Measurements from ENCODE around the gene MCRIP1.

Gene MCRIP1

DNA sequence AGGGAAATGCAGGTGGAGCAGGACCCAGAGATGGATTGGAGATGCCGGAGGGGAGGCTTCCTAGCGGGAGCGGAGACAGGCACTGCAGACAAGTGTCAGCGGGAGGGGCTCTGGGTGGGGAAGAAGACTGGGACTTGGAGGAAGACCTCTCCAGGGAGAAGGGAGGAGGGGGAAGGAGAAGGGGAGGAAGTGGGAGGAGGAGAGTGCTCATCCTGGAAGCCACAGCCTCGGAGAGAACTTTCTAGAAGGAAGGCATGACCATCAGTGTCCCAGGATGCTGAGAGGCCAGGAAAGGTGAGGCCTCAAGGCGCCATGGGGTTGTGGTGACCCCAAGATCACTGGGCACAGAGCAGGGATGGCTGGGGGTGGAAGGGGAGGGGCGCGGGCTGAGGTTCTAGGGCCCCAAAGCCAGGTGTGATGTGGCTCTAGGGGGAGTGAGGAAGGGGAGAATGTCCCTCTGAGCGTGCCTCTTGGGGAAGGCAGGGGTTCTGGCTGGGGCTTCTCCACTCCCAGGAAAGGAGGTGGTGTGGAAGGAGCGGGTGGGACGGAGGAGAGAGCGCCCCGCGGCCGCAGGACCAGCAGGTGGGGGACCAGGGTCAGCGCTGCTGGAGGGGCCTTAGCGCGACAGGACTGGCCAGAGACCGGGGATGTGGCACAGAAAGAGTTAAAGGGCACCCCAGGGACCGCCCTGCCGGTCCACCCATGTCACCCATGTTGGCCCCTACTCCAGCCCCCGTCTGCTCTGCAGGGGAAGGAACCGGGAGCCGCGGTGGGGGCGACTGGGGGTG lies 30.0 kb downstream of the MCRIP1 start:
- no peak for DNase-seq

GRCh38 chr17:81802048-81802758 lies 30.9 kb downstream of the MCRIP1 start:
- no peak for DNase-seq

DNA sequence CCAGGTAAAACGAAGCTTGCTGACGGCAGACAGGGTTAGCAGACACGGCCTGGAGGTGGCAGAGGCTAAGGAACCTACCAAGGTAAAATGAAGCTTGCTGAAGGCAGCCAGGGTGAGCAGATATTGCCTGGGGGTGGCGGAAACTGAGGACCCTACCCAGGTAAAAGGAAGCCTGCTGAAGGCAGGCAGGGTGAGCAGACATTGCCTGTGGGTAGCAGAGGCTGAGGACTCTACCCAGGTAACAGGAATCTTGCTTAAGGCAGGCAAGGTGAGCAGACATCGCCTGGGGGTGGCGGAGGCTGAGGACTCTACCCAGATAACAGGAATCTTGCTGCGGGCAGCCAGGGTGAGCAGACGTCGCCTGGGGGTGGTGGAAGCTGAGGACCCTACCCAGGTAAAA lies 31.8 kb downstream of the MCRIP1 start:
- no peak for DNase-seq

DNA sequence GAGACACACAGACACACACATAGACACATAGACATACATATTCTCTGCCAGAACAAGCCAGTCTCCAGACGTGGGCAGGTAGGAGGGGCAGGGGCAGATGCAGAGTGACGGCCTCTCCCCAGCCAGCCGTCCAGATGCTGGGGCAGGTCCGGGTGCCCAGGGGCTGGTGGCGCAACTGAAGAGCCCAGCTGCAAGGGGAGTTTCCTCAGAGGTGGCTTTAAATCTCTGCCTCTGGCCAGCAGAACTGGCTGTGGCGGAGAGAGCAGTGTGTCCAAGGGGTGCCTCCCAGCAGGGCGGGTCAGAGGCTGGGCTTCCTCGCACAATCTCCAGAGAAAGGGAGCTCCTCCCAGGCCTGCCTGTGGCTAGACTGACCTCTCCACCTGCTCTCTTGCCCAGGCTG lies 38.6 kb downstream of the MCRIP1 start:
- no peak for DNase-seq

DNA sequence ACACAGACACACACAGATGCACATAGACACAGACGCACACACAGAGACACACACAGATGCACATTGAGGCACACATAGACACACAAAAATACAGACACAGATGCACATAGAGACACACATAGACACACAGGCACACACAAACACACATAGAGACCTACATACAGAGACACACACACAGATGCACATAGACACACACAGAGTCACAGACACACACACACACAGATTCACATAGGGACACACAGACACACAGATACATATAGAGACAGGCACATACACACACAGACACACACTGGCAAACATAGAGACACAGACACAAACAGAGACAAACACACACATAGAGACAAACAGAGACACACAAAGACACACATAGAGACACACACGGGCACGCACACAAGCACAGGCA lies 39.0 kb downstream of the MCRIP1 start:
- DNase-seq = no peak

DNA sequence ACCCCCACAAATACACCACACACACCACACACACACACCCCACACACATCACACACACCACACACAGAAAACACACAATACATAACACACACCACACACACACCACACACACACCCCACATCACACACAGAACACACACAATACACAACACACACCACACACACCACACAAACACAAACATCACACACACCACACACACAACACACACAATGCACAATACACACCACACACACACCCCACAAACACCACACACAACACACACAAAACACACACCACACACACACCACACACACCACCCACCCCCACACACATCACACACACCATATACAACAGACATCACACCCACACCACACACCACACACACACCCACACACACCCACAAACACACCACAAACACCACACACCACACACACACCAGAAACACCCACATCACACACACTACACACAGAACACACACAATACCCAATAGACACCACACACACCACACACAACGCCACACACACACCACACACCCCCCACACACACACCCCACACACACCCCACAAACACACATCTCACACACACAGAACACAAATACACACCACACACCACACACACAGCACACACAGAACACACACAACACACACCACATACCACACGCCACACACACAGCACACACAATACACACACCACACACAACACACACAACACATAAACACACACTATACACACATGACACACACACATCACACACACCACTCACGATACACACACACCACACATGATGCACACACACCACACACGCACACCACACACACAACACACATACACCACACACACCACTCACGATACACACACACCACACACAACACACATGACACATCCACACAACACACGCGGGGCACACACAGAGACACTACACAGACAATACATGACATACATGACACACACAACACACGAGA lies 40.1 kb downstream of the MCRIP1 start:
- no peak for DNase-seq

Data from SHP77 treated with DMSO at 0.1 percent for 48 hours (cell line).